ENCODE data around the gene MRPS5.

MRPS5 gene

GRCh38 chr2:95036596-95037383 is 84.8 kb downstream of the MRPS5 start:
- no peak for DNase-seq (ENCODE audit: low read depth)
- TF ChIP-seq, protein P1, sequence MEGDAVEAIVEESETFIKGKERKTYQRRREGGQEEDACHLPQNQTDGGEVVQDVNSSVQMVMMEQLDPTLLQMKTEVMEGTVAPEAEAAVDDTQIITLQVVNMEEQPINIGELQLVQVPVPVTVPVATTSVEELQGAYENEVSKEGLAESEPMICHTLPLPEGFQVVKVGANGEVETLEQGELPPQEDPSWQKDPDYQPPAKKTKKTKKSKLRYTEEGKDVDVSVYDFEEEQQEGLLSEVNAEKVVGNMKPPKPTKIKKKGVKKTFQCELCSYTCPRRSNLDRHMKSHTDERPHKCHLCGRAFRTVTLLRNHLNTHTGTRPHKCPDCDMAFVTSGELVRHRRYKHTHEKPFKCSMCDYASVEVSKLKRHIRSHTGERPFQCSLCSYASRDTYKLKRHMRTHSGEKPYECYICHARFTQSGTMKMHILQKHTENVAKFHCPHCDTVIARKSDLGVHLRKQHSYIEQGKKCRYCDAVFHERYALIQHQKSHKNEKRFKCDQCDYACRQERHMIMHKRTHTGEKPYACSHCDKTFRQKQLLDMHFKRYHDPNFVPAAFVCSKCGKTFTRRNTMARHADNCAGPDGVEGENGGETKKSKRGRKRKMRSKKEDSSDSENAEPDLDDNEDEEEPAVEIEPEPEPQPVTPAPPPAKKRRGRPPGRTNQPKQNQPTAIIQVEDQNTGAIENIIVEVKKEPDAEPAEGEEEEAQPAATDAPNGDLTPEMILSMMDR (conservative IDR thresholded peaks at IDR 0.05; ENCODE audit: low read depth, low read length): no peak
- H3K4me3 ChIP-seq (ENCODE audit: low read depth, low read length): no peak overlapping the region

All from choroid plexus epithelial cell (primary cell).